H9 (cell line): ENCODE measurements around the gene FABP7. TPM values are rescaled to one million over a fixed set of nuclear protein-coding genes. Genes with fewer than 3 reads are reported as not detected.

Source experiments
- DNase-seq: peaks from one replicate; pipeline ENCODE4 v3.0.0-alpha.2; 2017
- H2AFZ ChIP-seq: one replicate; pipeline ENCODE4 v1.6.1; 2013; ENCODE audit warnings: mild to moderate bottlenecking, low read length, control low read depth, moderate library complexity
- H2AK5ac ChIP-seq: 2 replicates; pipeline ENCODE4 v1.6.1; 2013; ENCODE audit warnings: low read length, control low read depth, mixed read lengths; ENCODE audit not compliant: insufficient read length
- H2BK120ac ChIP-seq: one replicate; pipeline ENCODE4 v1.6.1; 2013; ENCODE audit warnings: low read depth, mild to moderate bottlenecking, low read length, control low read depth, inconsistent platforms; ENCODE audit not compliant: poor library complexity, severe bottlenecking
- H2BK12ac ChIP-seq: 2 replicates; pipeline ENCODE4 v1.6.1; 2013; ENCODE audit warnings: low read length, control low read depth, mixed read lengths, low read depth; ENCODE audit not compliant: insufficient read length
- H2BK15ac ChIP-seq: 2 replicates; pipeline ENCODE4 v1.6.1; 2013; ENCODE audit warnings: low read depth, low read length, control low read depth
- H2BK20ac ChIP-seq: one replicate; pipeline ENCODE4 v1.6.1; 2013; ENCODE audit warnings: low read depth, mild to moderate bottlenecking, low read length, control low read depth, inconsistent platforms; ENCODE audit not compliant: poor library complexity, severe bottlenecking
- H2BK5ac ChIP-seq: 2 replicates; pipeline ENCODE4 v1.6.1; 2013; ENCODE audit warnings: low read length, control low read depth, mixed read lengths; ENCODE audit not compliant: insufficient read length
- H3K14ac ChIP-seq: 2 replicates; pipeline ENCODE4 v1.6.1; 2013; ENCODE audit warnings: low read length, control low read depth; ENCODE audit not compliant: insufficient read depth
- H3K18ac ChIP-seq: 2 replicates; pipeline ENCODE4 v1.6.1; 2013; ENCODE audit warnings: low read depth, mild to moderate bottlenecking, mixed read lengths, low read length, control low read depth; ENCODE audit not compliant: insufficient read length
- H3K23ac ChIP-seq: 2 replicates; pipeline ENCODE4 v1.6.1; 2013; ENCODE audit warnings: low read length, control low read depth, mixed read lengths, low read depth; ENCODE audit not compliant: insufficient read length
- H3K23me2 ChIP-seq: 2 replicates; pipeline ENCODE4 v1.6.1; 2013; ENCODE audit warnings: low read depth, mild to moderate bottlenecking, mixed read lengths, low read length, control low read depth; ENCODE audit not compliant: insufficient read length, poor library complexity, severe bottlenecking
- H3K27ac ChIP-seq: 2 replicates; pipeline ENCODE4 v1.5.1; 2013; ENCODE audit warnings: low read length, control low read depth, mixed read lengths, low read depth; ENCODE audit not compliant: insufficient read length
- H3K27me3 ChIP-seq: 2 replicates; pipeline ENCODE4 v1.6.1; 2013; ENCODE audit warnings: low read length, control low read depth, inconsistent platforms; ENCODE audit not compliant: insufficient read depth
- H3K4ac ChIP-seq: 2 replicates; pipeline ENCODE4 v1.6.1; 2013; ENCODE audit warnings: low read depth, mild to moderate bottlenecking, control low read depth, inconsistent platforms, low read length, moderate library complexity
- H3K4me1 ChIP-seq: 2 replicates; pipeline ENCODE4 v1.6.1; 2013; ENCODE audit warnings: low read length, control low read depth, inconsistent platforms; ENCODE audit not compliant: insufficient read depth
- H3K4me2 ChIP-seq: 2 replicates; pipeline ENCODE4 v1.6.1; 2013; ENCODE audit warnings: low read length, control low read depth, mixed read lengths; ENCODE audit not compliant: insufficient read length, insufficient read depth
- H3K56ac ChIP-seq: 2 replicates; pipeline ENCODE4 v1.6.1; 2013; ENCODE audit warnings: low read depth, mild to moderate bottlenecking, mixed read lengths, low read length, control low read depth; ENCODE audit not compliant: insufficient read length
- H3K79me1 ChIP-seq: 2 replicates; pipeline ENCODE4 v1.6.1; 2013; ENCODE audit warnings: low read depth, mild to moderate bottlenecking, moderate library complexity, low read length, control low read depth, inconsistent platforms; ENCODE audit not compliant: insufficient read depth, poor library complexity, severe bottlenecking
- H3K79me2 ChIP-seq: 2 replicates; pipeline ENCODE4 v1.6.1; 2013; ENCODE audit warnings: low read length, control low read depth, inconsistent platforms; ENCODE audit not compliant: insufficient read depth
- H3K9ac ChIP-seq: 2 replicates; pipeline ENCODE4 v1.6.1; 2013; ENCODE audit warnings: low read length, control low read depth, mixed read lengths; ENCODE audit not compliant: insufficient read length; ENCODE audit errors: extremely low read depth
- H3K9me3 ChIP-seq: one replicate; pipeline ENCODE4 v1.6.1; 2013; ENCODE audit warnings: low read depth, low read length, inconsistent platforms; ENCODE audit not compliant: control insufficient read depth
- H3T11ph ChIP-seq: one replicate; pipeline ENCODE4 v1.6.1; 2013; ENCODE audit warnings: mild to moderate bottlenecking, low read length, control low read depth, inconsistent platforms
- H4K20me1 ChIP-seq: one replicate; pipeline ENCODE4 v1.6.1; 2013; ENCODE audit not compliant: control insufficient read depth, insufficient read length, insufficient read depth
- H4K5ac ChIP-seq: 2 replicates; pipeline ENCODE4 v1.6.1; 2013; ENCODE audit warnings: low read depth, mild to moderate bottlenecking, mixed read lengths, low read length, control low read depth; ENCODE audit not compliant: insufficient read length
- H4K8ac ChIP-seq: replicated peaks from 2 replicates; pipeline ENCODE4 v1.6.1; 2013; ENCODE audit warnings: low read length, control low read depth, mixed read lengths, low read depth; ENCODE audit not compliant: insufficient read length
- H4K91ac ChIP-seq: 2 replicates; pipeline ENCODE4 v1.6.1; 2013; ENCODE audit warnings: low read depth, mild to moderate bottlenecking, moderate library complexity, mixed read lengths, low read length, control low read depth; ENCODE audit not compliant: insufficient read length
- H3K27ac Mint-ChIP-seq, 3 experiments: 2 replicates in 2 of 3; 3 replicates in 1 of 3; pipeline ENCODE4 v1.8.0; 2020 to 2021; ENCODE audit warnings: mixed read lengths in 3 of 3, mild to moderate bottlenecking in 1 of 3, moderate library complexity in 1 of 3
- H3K27me3 Mint-ChIP-seq: 2 replicates; pipeline ENCODE4 v1.8.0; 2021; ENCODE audit warnings: low read depth, mild to moderate bottlenecking, moderate library complexity, mixed read lengths
- H3K36me3 Mint-ChIP-seq, 3 experiments: 2 replicates in 2 of 3; 3 replicates in 1 of 3; pipeline ENCODE4 v1.8.0; 2020 to 2021; ENCODE audit warnings: low read depth in 3 of 3, mixed read lengths in 3 of 3; ENCODE audit not compliant: insufficient read depth in 1 of 3
- H3K4me1 Mint-ChIP-seq, 2 experiments: 2 replicates each; pipeline ENCODE4 v1.8.0; 2020; ENCODE audit warnings: mixed read lengths in 2 of 2
- H3K4me3 Mint-ChIP-seq, 2 experiments: 2 replicates in 1 of 2; 3 replicates in 1 of 2; pipeline ENCODE4 v1.8.0; 2020 to 2021; ENCODE audit warnings: mild to moderate bottlenecking in 2 of 2, mixed read lengths in 2 of 2, moderate library complexity in 1 of 2
- H3K9me3 Mint-ChIP-seq, 2 experiments: 2 replicates in 1 of 2; 3 replicates in 1 of 2; pipeline ENCODE4 v1.8.0; 2020; ENCODE audit warnings: mild to moderate bottlenecking in 2 of 2, mixed read lengths in 2 of 2, moderate library complexity in 1 of 2
- CTCF ChIP-seq: fragments of 200-600 bp; sonication (generic); conservative IDR thresholded peaks from 3 replicates; pipeline ENCODE4 v1.8.0; 2021; ENCODE audit warnings: antibody characterized with exemption, mild to moderate bottlenecking
- WGBS: extraction: QIAGEN DNeasy Blood & Tissue Kit; methylation state at CpG from one replicate; pipeline ENCODE4 v1.1.7; 2013; ENCODE audit warnings: missing lambda C conversion rate, low lambda C conversion rate, mixed read lengths; ENCODE audit not compliant: insufficient read length; ENCODE audit errors: extremely low coverage; 5-methylcytosine and 5-hydroxymethylcytosine counted together
- total RNA-seq: library from RNA; stranded (reverse); gene quantifications from 2 replicates; pipeline ENCODE4 v1.2.1, GENCODE V29; 2021

The FABP7 gene
- total RNA-seq, 1 experiment from 2014 or later, result 3.9 TPM

- no peaks in the 10 kb centered on the region for H3K9me3 Mint-ChIP-seq
- Histone ChIP-seq H4K20me1 (no peaks in the 10 kb centered on the region), H3T11ph (no peak overlapping the region), H4K5ac (no peak overlapping the region), H3K4ac (no peak overlapping the region), H4K8ac (no peak overlapping the region), H2AFZ (no peak overlapping the region), H3K79me2 (no peaks in the 10 kb centered on the region), H2BK15ac (no peak overlapping the region), H2BK5ac (no peak overlapping the region), H3K4me1 (no peaks in the 10 kb centered on the region), H3K4me2 (no peak overlapping the region), H3K14ac (no peak overlapping the region), H3K18ac (no peak overlapping the region), H3K9ac (no peak overlapping the region), H4K91ac (no peak overlapping the region), H3K27ac (no peak overlapping the region), H3K56ac (no peak overlapping the region), H3K23ac (no peak overlapping the region), H2AK5ac (no peak overlapping the region), H3K23me2 (no peaks in the 10 kb centered on the region), H3K27me3 (no peaks in the 10 kb centered on the region), H2BK120ac (no peak overlapping the region), H2BK12ac (no peak overlapping the region), H3K79me1 (no peaks in the 10 kb centered on the region), H3K9me3 (no peaks in the 10 kb centered on the region), H2BK20ac (no peak overlapping the region)
- no peak for TF ChIP-seq CTCF
- H3K27ac Mint-ChIP-seq, result no peak overlapping the region
- no peak overlapping the region for H3K4me3 Mint-ChIP-seq
- no CpG with 5 or more reads among the region's 5 CpGs for WGBS
- no peaks in the 10 kb centered on the region for H3K36me3 Mint-ChIP-seq
- H3K4me1 Mint-ChIP-seq, result peaks cover 6 to 8% of the 10 kb centered on the region in 2 experiments
- DNase-seq, result no peak
- H3K27me3 Mint-ChIP-seq, result no peaks in the 10 kb centered on the region
Measured at GRCh38 chr6:122799916-122800686, 20.6 kb downstream of the FABP7 start.
